OCI-LY1 (cell line): ENCODE measurements around the gene C22orf23.

Experiments
- CTCF ChIP-seq: fragments of 200-600 bp; sonication (generic), shearing (Covaris generic); IDR thresholded peaks from 2 replicates; pipeline ENCODE4 v1.5.1; 2017; ENCODE audit warnings: mild to moderate bottlenecking, antibody characterized with exemption, low read length, moderate library complexity, mixed read lengths
- EZH2 ChIP-seq: fragments of 200-600 bp; sonication (generic), shearing (Covaris generic); IDR thresholded peaks from 2 replicates; pipeline ENCODE4 v1.8.0; 2017; ENCODE audit warnings: borderline replicate concordance, mixed run types, mild to moderate bottlenecking, antibody characterized with exemption, low read length, moderate library complexity, mixed read lengths

DNA sequence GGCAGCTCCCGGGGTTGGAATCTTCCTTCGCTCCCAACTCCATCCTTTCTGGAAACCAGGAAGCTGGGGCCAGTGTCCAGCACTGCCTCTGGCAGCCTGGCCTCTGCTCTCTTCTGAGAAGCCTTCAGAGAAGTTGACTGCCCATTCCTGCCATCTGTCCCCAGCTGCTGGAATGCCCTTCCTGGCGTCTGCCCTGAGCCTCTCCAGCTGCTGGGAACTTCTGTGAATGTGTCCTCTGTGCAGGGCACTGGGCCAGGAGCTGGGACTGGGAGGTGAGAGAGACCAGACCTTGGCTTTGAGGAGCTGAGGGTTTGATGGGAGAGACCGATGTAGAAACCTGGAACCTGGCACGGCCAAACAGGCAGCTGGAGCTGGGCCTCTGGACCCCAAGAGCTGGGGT, 36.9 kb upstream of the C22orf23 start:
- TF ChIP-seq CTCF = no peak
- TF ChIP-seq EZH2 = no peak
